Peyer's patch (tissue), 4 donors: Measurements from ENCODE around the gene DISP2.

Experiments
- POLR2A ChIP-seq, 2 donors: fragments of 450-650 bp; IDR thresholded peaks; one replicate each; pipeline ENCODE4 v1.5.1; 2017; ENCODE audit warnings: antibody characterized with exemption in 2 of 2, mild to moderate bottlenecking in 2 of 2, moderate library complexity in 2 of 2
- TF ChIP-seq, protein P1 (sequence below), 6 experiments: fragments of 450-650 bp in 4 of 6; fragments of 200-600 bp in 2 of 6; sonication (generic) in 1 of 6; IDR thresholded peaks; one replicate each; pipeline ENCODE4 v1.5.1; 2017 to 2019; ENCODE audit warnings: antibody characterized with exemption in 6 of 6, mild to moderate bottlenecking in 3 of 6, moderate library complexity in 1 of 6

DNA sequence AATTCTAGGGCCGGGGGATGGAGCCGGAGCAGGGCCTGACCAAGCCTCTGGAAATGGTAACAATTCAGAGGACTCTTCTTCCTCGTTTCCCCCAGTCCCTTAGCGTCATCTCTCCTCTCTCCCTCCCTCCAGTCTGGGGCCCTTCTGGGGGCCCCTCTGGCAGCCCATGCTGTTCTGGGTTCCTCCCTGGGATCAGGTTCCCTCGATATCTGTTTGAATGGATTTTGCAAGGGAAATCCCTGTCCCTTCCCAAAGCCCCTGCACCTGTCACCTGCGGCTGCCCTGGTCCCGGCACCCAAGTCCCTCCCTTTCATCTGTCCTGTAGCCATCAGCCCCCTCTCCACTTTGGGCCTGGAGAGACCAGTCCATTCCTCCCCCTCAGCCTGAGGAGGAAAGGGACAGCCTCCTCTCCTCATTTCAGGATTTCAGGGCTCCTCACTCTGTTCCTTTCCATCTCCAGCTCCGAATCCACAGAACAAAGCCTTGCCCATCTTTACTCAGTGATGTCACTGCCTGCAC is 48.6 kb upstream of the DISP2 start:
- TF ChIP-seq, protein P1, sequence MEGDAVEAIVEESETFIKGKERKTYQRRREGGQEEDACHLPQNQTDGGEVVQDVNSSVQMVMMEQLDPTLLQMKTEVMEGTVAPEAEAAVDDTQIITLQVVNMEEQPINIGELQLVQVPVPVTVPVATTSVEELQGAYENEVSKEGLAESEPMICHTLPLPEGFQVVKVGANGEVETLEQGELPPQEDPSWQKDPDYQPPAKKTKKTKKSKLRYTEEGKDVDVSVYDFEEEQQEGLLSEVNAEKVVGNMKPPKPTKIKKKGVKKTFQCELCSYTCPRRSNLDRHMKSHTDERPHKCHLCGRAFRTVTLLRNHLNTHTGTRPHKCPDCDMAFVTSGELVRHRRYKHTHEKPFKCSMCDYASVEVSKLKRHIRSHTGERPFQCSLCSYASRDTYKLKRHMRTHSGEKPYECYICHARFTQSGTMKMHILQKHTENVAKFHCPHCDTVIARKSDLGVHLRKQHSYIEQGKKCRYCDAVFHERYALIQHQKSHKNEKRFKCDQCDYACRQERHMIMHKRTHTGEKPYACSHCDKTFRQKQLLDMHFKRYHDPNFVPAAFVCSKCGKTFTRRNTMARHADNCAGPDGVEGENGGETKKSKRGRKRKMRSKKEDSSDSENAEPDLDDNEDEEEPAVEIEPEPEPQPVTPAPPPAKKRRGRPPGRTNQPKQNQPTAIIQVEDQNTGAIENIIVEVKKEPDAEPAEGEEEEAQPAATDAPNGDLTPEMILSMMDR (IDR thresholded peaks at IDR 0.05): no peak
- TF ChIP-seq POLR2A (IDR thresholded peaks at IDR 0.05): no peak
